ENCODE measurements around the gene APOE.

APOE gene

GRCh38 chr19:44884566-44884965 lies 21.0 kb upstream of the APOE start:
- TF ChIP-seq REST (IDR thresholded peaks at IDR 0.05; ENCODE audit: insufficient read depth in 1 of 2, low read depth in 2 of 2, low read length in 2 of 2) (no peak), POLR2AphosphoS5 (IDR thresholded peaks at IDR 0.05; ENCODE audit: low read depth, low read length) (no peak), SIN3A (IDR thresholded peaks at IDR 0.05; ENCODE audit: borderline replicate concordance, insufficient read depth, low read length) (no peak), TAF1 (IDR thresholded peaks at IDR 0.05; ENCODE audit: borderline replicate concordance, insufficient read depth, low read length) (no peak)

- no peak for TF ChIP-seq SIN3A (IDR thresholded peaks at IDR 0.05; ENCODE audit: borderline replicate concordance, insufficient read depth, low read length)
- no peak for TF ChIP-seq TAF1 (IDR thresholded peaks at IDR 0.05; ENCODE audit: borderline replicate concordance, insufficient read depth, low read length)
- no peak for TF ChIP-seq FOXP2 (optimal IDR thresholded peaks at IDR 0.05; ENCODE audit: borderline replicate concordance, extremely low read depth, extremely low read length, insufficient read depth)
- no peak for TF ChIP-seq REST (IDR thresholded peaks at IDR 0.05; ENCODE audit: insufficient read depth in 1 of 2, low read depth in 2 of 2, low read length in 2 of 2)
- TF ChIP-seq POLR2AphosphoS5 (IDR thresholded peaks at IDR 0.05; ENCODE audit: low read depth, low read length) = no peak
Measured at GRCh38 chr19:44886141-44886540, 19.5 kb upstream of the APOE start.

- no peak for TF ChIP-seq REST (IDR thresholded peaks at IDR 0.05; ENCODE audit: insufficient read depth in 1 of 2, low read depth in 2 of 2, low read length in 2 of 2)
- no peak for TF ChIP-seq FOXP2 (optimal IDR thresholded peaks at IDR 0.05; ENCODE audit: borderline replicate concordance, extremely low read depth, extremely low read length, insufficient read depth)
- no peak for TF ChIP-seq POLR2AphosphoS5 (IDR thresholded peaks at IDR 0.05; ENCODE audit: low read depth, low read length)
- TF ChIP-seq TAF1 (IDR thresholded peaks at IDR 0.05; ENCODE audit: borderline replicate concordance, insufficient read depth, low read length) = no peak
- no peak for TF ChIP-seq SIN3A (IDR thresholded peaks at IDR 0.05; ENCODE audit: borderline replicate concordance, insufficient read depth, low read length)
Measured at GRCh38 chr19:44887648-44888047, 17.9 kb upstream of the APOE start.

- no peak for TF ChIP-seq TAF1 (IDR thresholded peaks at IDR 0.05; ENCODE audit: borderline replicate concordance, insufficient read depth, low read length)
- TF ChIP-seq FOXP2 (optimal IDR thresholded peaks at IDR 0.05; ENCODE audit: borderline replicate concordance, extremely low read depth, extremely low read length, insufficient read depth) = no peak
- no peak for TF ChIP-seq POLR2AphosphoS5 (IDR thresholded peaks at IDR 0.05; ENCODE audit: low read depth, low read length)
- no peak for TF ChIP-seq SIN3A (IDR thresholded peaks at IDR 0.05; ENCODE audit: borderline replicate concordance, insufficient read depth, low read length)
- TF ChIP-seq REST (IDR thresholded peaks at IDR 0.05; ENCODE audit: insufficient read depth in 1 of 2, low read depth in 2 of 2, low read length in 2 of 2) = no peak
Measured at GRCh38 chr19:44889830-44890365, 15.7 kb upstream of the APOE start.

Measured in PFSK-1 (cell line).